ENCODE results near the gene DIP2C.

The DIP2C gene

DNA sequence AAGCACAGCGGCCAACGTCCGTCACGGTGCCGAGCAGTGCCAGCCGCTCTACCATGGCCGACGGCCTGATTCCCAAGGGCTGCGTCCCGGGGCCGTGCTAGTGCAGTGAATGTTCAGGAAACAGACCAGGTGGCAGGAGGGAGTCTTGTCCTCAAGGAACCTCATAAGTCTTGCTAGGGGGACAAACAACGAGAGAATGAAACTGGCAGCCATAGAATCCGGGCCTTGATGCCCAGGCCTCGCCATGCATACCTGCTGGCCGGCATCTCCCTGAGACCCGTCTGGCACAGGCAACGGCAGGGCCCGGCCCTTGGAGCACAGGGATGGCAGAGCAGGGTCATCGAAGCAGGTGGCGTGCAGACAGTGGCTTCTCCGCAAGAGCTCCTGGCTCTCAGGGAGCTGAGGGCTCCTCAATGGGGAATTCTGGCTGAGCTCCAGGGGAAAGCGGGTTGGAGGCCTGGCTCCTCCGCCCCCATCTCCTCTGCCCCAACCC is 58.8 kb downstream of the DIP2C start:
- in situ Hi-C loops (cut with MboI; ENCODE audit: low sequenced_read_pairs): no loop called here

GRCh38 chr10:629186-629998 is 60.1 kb downstream of the DIP2C start:
- in situ Hi-C loops (cut with MboI; ENCODE audit: low sequenced_read_pairs): no loop called here

DNA sequence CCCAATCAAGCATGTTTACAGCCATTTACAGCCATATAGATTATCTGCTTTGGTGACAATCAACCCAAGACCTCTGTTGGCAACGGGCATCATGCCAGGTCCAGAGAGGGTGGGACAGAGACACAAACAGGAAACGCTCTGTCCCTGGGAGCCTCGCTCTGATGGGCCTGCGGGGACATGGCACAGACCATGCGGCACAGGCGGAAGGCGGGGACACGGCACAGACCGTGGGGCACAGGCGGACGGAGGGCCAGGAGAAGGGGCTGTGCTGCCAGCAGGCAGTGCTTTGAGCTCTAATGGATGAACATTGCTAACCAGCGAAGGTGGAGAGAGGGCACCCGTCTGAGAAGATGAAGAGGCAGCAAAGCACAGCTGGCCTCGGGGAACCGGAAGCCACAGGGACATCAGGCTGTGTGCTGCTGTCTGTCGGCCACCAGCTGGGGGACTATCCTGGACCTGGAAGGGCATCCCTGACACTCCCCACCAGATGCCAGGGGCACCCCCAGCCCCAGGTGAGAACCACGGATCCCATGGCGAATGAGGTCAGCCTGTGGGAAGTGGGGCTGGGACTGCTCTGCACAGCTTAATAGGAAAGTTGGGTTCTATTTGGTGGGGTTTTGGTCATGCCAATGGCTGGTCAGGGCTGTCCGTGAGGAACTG is 61.0 kb downstream of the DIP2C start:
- in situ Hi-C loops (cut with MboI; ENCODE audit: low sequenced_read_pairs): no loop called here

GRCh38 chr10:627032-627992 is 62.2 kb downstream of the DIP2C start:
- in situ Hi-C loops (cut with MboI; ENCODE audit: low sequenced_read_pairs): no loop called here

DNA sequence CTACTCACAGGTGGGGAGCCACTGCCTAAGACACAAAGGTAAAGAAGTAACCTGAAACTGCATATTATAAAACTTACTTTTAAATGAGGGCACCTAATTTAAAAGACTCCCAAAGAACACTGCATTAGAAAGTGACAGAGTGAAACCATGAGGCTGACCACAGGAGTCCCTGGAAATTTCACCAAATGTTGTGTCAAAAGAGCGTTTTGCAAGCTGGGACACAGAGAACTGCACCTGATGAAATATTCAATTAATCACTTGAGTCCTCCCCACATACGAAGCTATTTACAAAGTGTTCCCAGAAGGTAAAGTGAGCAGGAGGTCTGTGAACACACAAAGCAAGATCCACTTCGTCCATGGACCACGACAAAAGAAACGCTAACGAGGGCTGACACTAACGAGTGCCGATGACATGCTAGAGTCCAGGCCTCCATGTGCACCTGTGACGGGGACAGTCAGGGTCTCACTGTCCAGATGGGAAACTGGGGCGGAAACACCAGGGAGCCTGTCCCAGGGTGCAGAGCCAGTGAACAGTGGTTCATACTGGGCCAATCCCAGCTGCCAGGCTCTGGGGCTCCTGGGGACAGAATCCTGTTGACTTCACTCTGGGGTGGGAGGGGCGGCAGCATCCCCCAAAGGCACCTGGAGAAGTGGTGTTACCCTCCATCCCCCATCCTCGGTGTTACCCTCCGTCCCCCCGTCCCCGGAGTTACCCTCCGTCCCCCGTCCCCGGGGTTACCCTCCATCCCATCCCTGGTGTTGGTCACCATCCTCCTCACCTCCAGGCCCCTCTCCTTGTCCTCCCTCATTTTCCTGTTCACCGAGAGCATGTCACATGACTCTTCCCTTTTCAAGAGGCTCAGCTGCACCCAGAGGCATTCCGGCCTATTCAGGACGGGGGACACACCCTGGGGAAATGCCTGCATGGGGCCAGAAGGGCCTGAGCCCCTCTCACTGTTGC is 63.4 kb downstream of the DIP2C start:
- in situ Hi-C loops (cut with MboI; ENCODE audit: low sequenced_read_pairs): no loop called here

GRCh38 chr10:625333-625696 is 64.2 kb downstream of the DIP2C start:
- in situ Hi-C loops (cut with MboI; ENCODE audit: low sequenced_read_pairs): no loop called here

DNA sequence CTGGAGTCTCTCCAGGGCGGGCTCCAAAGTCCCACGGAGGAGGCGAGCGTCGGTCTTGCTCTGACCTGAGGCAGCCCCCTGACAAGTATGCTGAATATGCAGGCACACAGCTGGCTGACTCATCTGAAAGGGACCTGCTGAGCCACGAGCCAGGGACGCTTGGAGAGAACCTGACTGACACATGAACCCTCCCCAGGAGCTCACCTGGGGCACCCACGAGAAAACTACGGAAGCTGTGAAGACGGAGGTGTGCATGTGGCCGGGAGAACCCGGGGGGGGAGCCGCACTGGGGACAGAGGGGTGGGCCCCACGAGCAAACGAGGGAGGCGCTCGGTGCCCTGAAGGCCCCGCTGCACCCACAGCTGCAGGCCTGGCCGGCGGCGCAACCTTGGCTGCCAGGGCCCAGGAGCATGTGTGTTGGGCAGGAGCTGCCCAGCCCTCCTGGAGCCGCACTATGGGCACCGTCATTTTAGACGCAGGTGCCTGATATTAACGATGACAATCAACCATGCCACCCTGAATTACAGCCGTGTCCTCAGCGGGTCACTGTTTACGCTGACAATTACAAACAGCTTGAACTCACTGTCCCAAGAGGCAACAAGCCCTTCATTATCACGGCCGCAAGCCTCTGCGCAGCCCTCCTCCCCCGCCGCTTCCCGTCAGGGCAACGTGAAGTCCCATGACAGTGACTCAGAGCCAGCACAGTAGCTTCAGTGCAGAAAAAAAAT is 64.7 kb downstream of the DIP2C start:
- in situ Hi-C loops (cut with MboI; ENCODE audit: low sequenced_read_pairs): no loop called here

DNA sequence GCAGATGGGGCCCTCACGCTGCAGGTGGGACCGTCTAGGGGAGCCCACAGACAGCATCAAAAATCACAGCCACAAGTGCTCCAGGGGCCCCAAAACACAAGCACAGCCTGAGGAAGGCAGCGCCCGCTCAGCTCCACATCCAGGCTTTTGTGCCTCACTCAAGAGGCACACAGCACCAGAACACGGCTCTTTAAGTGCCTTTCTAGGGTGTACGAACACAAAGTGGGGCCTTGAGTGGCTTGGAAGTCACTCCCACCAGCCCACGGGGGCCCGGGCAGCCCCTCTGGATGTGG is 65.2 kb downstream of the DIP2C start:
- in situ Hi-C loops (cut with MboI; ENCODE audit: low sequenced_read_pairs): no loop called here

- in situ Hi-C loops (cut with MboI; ENCODE audit: low sequenced_read_pairs): no loop called here
These were observed 65.8 kb downstream of the DIP2C start for GRCh38 chr10:623477-624311.

DNA sequence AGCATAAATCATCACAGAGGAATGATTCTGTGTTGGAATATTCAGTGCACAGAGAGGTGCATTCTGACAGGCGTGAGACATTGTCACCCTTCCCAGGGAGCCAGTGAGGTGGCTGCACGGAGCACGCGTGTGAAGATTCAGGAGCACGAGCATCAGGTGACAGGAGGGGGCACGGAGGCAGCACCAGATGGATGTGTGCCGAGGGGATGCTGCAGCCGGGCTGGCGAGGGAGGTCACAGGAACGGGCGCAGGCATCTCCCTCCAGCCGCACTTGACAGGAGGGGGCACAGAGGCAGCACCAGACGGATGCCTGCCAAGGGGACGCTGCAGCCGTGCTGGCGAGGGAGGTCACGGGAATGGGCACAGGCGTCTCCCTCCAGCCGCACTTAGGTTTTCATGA is 66.5 kb downstream of the DIP2C start:
- in situ Hi-C loops (cut with MboI; ENCODE audit: low sequenced_read_pairs): no loop called here

DNA sequence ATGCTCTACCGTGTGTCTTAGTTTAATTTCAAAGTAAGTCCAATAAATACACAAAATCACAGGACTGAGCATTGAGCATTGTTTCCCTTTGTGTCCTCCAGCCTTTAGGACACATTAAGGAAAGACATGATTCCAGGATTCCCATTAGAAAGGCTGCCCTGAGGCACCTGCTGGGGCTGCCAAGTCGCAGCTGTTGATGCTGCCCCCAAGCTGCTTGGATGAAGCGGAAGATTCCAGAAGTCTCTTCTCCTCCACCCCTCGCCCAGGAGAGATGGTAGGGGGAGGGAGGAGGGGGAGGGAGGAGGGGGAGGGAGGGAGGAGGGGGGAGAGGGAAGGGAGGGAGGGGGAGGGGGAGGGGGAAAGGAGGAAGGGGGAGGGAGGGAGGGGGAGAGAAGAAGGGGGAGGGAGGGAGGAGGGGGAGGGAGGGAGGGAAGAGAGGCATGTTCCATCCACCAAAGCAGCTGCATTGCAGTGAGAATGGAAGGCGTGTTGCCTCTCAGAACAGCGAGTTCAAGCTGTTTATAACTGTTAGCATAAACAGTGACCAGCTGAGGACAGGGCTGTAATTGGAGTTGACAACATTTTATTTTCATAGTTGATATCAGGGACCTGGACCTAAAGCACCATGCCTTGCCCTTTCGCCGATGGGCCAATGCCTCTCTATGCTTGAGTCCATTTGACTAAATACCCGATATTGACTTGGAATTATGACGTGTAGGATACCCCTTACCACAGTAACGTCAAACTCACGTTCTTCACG is 67.3 kb downstream of the DIP2C start:
- in situ Hi-C loops (cut with MboI; ENCODE audit: low sequenced_read_pairs): no loop called here

GRCh38 chr10:621513-621912 is 68.0 kb downstream of the DIP2C start:
- in situ Hi-C loops (cut with MboI; ENCODE audit: low sequenced_read_pairs): no loop called here

DNA sequence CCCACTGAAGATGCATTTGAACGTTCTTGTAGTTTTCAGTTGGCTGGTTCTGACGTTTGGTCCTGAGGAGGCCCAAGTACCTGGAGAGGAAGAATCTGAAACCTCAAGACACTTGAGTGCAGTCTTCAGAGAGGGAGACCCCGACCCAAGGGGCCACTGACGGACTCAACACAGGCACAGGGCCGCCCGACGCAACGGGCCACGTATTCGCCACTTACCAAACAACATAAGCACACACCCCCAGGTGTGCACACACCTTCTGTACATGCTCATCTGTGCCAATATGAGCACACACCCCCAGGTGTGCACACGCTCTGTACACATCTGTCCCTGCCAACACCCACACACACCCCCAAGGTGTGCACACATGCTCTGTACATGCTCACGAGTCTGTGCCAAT is 68.5 kb downstream of the DIP2C start:
- in situ Hi-C loops (cut with MboI; ENCODE audit: low sequenced_read_pairs): no loop called here

DNA sequence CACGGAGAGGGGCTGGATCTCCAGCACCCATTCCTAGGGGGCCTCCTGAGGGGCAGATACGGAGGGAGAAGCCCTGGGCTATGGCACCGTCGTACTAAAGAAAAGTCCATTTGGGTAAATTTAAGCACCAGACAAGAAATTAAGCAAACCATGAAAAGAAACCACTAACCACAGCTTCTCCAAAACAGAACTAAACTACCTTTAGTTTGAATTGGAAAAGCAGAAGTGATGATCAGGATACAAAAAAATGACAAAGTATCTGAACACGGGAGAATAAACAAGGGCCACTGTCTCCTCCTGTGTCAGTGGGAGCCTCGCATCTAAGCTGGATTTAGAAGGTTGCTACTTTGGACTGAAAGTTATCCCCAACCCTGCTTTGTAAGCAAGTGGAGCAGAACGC is 69.1 kb downstream of the DIP2C start:
- in situ Hi-C loops (cut with MboI; ENCODE audit: low sequenced_read_pairs): no loop called here

DNA sequence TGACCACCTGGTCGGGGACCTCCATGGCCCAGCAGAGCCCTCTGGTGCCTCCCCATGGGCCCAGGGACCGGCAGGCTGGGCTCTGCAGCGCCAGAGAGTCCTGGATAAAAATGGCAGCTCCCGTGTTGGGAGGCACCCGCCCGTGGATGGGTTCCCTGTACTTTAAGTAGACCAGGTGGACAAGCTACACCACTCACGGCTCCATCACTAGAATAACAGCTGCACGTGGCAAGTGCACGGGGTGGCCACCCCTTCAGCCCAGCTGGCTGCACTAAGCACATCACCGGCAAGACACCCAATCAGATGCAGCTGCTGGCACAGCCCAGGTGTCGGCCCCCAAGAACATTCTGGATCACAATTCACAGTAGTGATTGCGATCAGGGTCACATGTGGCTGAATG is 69.8 kb downstream of the DIP2C start:
- in situ Hi-C loops (cut with MboI; ENCODE audit: low sequenced_read_pairs): no loop called here

- in situ Hi-C loops (cut with MboI; ENCODE audit: low sequenced_read_pairs): no loop called here
These were observed 71.1 kb downstream of the DIP2C start for GRCh38 chr10:618229-618989.

DNA sequence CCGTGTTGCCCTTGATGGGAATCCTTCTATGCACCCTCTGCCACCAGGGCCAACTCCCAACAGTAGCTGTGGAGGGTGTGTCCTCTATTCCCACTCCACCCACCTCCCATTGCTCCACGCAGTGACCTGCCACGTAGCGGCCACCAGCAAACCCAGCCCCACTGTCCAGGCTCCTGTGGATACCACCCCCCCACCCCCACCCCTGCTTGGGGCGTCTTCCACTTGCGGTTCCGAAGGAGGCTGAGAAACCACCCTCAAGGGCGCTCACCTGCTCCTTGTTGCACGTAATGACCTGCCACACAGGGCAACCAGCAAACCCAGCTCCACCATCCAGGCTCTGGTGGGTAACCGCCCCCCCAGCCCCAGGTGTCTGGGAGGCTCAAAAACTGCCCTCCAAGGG is 72.0 kb downstream of the DIP2C start:
- in situ Hi-C loops (cut with MboI; ENCODE audit: low sequenced_read_pairs): no loop called here
